ENCODE data around the gene LAMB2. TPM values are rescaled to one million over a fixed set of nuclear protein-coding genes. Genes with fewer than 3 reads are reported as not detected.
A peak's percentile ranks its signal among the peaks of the same experiment; 100 is the strongest.

Gene LAMB2
- total RNA-seq, 1 donor from 2014 or later = 232 TPM

GRCh38 chr3:49100046-49100615, 32.7 kb downstream of the LAMB2 start:
- no peak for DNase-seq (ENCODE audit: low read depth)
- no peak for TF ChIP-seq CTCF (conservative IDR thresholded peaks at IDR 0.05; ENCODE audit: low read depth, low read length)
- H3K4me3 ChIP-seq (ENCODE audit: low read depth, low read length) = no peak overlapping the region

GRCh38 chr3:49098910-49099630, 33.8 kb downstream of the LAMB2 start:
- no peak for DNase-seq (ENCODE audit: low read depth)
- no peak overlapping the region for H3K4me3 ChIP-seq (ENCODE audit: low read depth, low read length)
- no peak for TF ChIP-seq CTCF (conservative IDR thresholded peaks at IDR 0.05; ENCODE audit: low read depth, low read length)

GRCh38 chr3:49098429-49098828, 34.4 kb downstream of the LAMB2 start:
- H3K4me3 ChIP-seq (ENCODE audit: low read depth, low read length) = no peak overlapping the region
- no peak for DNase-seq (ENCODE audit: low read depth)
- no peak for TF ChIP-seq CTCF (conservative IDR thresholded peaks at IDR 0.05; ENCODE audit: low read depth, low read length)

GRCh38 chr3:49093853-49094767, 38.7 kb downstream of the LAMB2 start, which contains the start of gene QRICH1:
Gene QRICH1, minus strand, starts transcription at chr3:49094071. Its CDS starts 17,054 bp downstream, at chr3:49077017.
- H3K4me3 ChIP-seq (ENCODE audit: low read depth, low read length) = peak within 1 kb of the TSS; percentile 86
- peak; percentile 67 for TF ChIP-seq CTCF (conservative IDR thresholded peaks at IDR 0.05; ENCODE audit: low read depth, low read length)
- peak; percentile 83 for DNase-seq (ENCODE audit: low read depth)

GRCh38 chr3:49092938-49093852, 39.7 kb downstream of the LAMB2 start:
- DNase-seq (ENCODE audit: low read depth) = peak; percentile 54

More at GRCh38 chr3:49092938-49093852, 39.7 kb downstream of the LAMB2 start:
- no peak for TF ChIP-seq CTCF (conservative IDR thresholded peaks at IDR 0.05; ENCODE audit: low read depth, low read length)
- peak overlapping the region; percentile 86 for H3K4me3 ChIP-seq (ENCODE audit: low read depth, low read length)

All from epithelial cell of proximal tubule (primary cell).